KMS-11 (cell line): ENCODE measurements around the gene GTF2F2.
A peak's percentile ranks its signal among the peaks of the same experiment; 100 is the strongest.

Source experiments
- H2AFZ ChIP-seq: fragments of 200-600 bp; sonication (generic); 2 replicates; pipeline ENCODE4 v1.6.1; 2016; ENCODE audit warnings: antibody characterized with exemption, mixed run types, low read depth
- H3K27ac ChIP-seq: fragments of 200-600 bp; sonication (generic); 2 replicates; pipeline ENCODE4 v1.6.1; 2016; ENCODE audit warnings: mild to moderate bottlenecking, mixed run types
- H3K27me3 ChIP-seq: fragments of 200-600 bp; sonication (generic); 2 replicates; pipeline ENCODE4 v1.6.1; 2017; ENCODE audit warnings: mild to moderate bottlenecking, low read depth, mixed run types, moderate library complexity; ENCODE audit not compliant: insufficient read depth
- H3K36me3 ChIP-seq: fragments of 200-600 bp; sonication (generic); 2 replicates; pipeline ENCODE4 v1.6.1; 2017; ENCODE audit warnings: mild to moderate bottlenecking, mixed run types; ENCODE audit not compliant: insufficient read depth
- H3K4me1 ChIP-seq: fragments of 200-600 bp; sonication (generic); 2 replicates; pipeline ENCODE4 v1.6.1; 2016; ENCODE audit warnings: mild to moderate bottlenecking, low read depth, mixed run types; ENCODE audit not compliant: poor library complexity, severe bottlenecking
- H3K4me2 ChIP-seq: fragments of 200-600 bp; sonication (generic); 2 replicates; pipeline ENCODE4 v1.7.0; 2016; ENCODE audit warnings: mild to moderate bottlenecking, mixed run types
- H3K4me3 ChIP-seq: fragments of 200-600 bp; sonication (generic); IDR thresholded peaks from 2 replicates; pipeline ENCODE4 v1.6.1; 2017; ENCODE audit warnings: low read depth, low read length, mixed read lengths; ENCODE audit not compliant: insufficient read depth
- H3K79me2 ChIP-seq: fragments of 200-600 bp; sonication (generic); 2 replicates; pipeline ENCODE4 v1.6.1; 2016; ENCODE audit warnings: low read depth, mixed run types; ENCODE audit not compliant: insufficient read depth
- H3K9ac ChIP-seq: fragments of 200-600 bp; sonication (generic); 2 replicates; pipeline ENCODE4 v1.6.1; 2016; ENCODE audit warnings: mild to moderate bottlenecking, mixed run types
- H4K20me1 ChIP-seq: fragments of 200-600 bp; sonication (generic); 2 replicates; pipeline ENCODE4 v1.6.1; 2016; ENCODE audit warnings: mild to moderate bottlenecking, mixed run types; ENCODE audit not compliant: insufficient read depth
- CTCF ChIP-seq: fragments of 200-600 bp; sonication (generic); conservative IDR thresholded peaks from 2 replicates; pipeline ENCODE4 v1.6.1; 2017; ENCODE audit warnings: low read depth, mild to moderate bottlenecking, antibody characterized with exemption, low read length, moderate library complexity, mixed read lengths

Gene GTF2F2

GRCh38 chr13:45119991-45120864, at the start of gene GTF2F2:
Gene GTF2F2 (plus strand): TSS chr13:45120510. CDS start chr13:45120656, 146 bp downstream.
- no peak within 1 kb of the TSS for H3K4me3 ChIP-seq
- H3K36me3 ChIP-seq = no peaks in the 10 kb centered on the region
- peak within 1 kb of the TSS; percentile 83 for H3K27ac ChIP-seq
- TF ChIP-seq CTCF = no peak
- H3K9ac ChIP-seq = peak within 1 kb of the TSS; percentile 80
- peak within 1 kb of the TSS; percentile 65 for H2AFZ ChIP-seq
- peaks cover 48% of the 10 kb centered on the region for H3K79me2 ChIP-seq
- no peaks in the 10 kb centered on the region for H4K20me1 ChIP-seq
- H3K4me2 ChIP-seq = peak within 1 kb of the TSS; percentile 79
- H3K27me3 ChIP-seq = no peaks in the 10 kb centered on the region
- peaks cover 17% of the 10 kb centered on the region for H3K4me1 ChIP-seq

DNA sequence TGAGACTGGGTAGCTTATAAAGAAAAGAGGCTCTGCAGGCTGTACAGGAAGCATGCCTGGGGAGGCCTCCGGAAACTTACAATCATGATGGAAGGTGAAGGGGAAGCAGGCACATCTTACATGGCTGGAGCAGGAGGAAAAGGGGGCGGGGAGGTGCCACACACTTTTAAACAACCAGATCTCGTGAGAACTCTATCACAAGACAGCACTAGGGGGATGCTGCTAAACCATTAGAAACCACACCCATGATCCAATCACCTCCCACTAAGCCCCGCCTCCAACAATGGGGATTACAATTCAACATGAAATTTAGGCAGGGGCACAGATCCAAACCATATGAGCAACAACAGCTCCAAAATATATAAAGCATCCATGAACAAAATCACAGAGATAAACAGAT, 46.5 kb upstream of the GTF2F2 start:
- Histone ChIP-seq H2AFZ (no peak overlapping the region), H3K27me3 (no peaks in the 10 kb centered on the region), H3K27ac (no peak overlapping the region), H3K4me1 (no peaks in the 10 kb centered on the region), H4K20me1 (no peaks in the 10 kb centered on the region), H3K9ac (no peak overlapping the region), H3K4me3 (no peak overlapping the region), H3K36me3 (no peaks in the 10 kb centered on the region), H3K79me2 (no peaks in the 10 kb centered on the region), H3K4me2 (no peak overlapping the region)
- no peak for TF ChIP-seq CTCF

- Histone ChIP-seq H2AFZ (no peak overlapping the region), H3K4me2 (no peak overlapping the region)
Measured at GRCh38 chr13:45074721-45075120, 45.6 kb upstream of the GTF2F2 start.

GRCh38 chr13:45078003-45078402, 42.3 kb upstream of the GTF2F2 start:
- no peak overlapping the region for H3K9ac ChIP-seq
- no peak overlapping the region for H3K4me3 ChIP-seq
- H3K4me1 ChIP-seq = no peaks in the 10 kb centered on the region
- no peaks in the 10 kb centered on the region for H3K36me3 ChIP-seq
- no peak for TF ChIP-seq CTCF
- no peaks in the 10 kb centered on the region for H3K27me3 ChIP-seq
- H3K4me2 ChIP-seq = no peak overlapping the region
- H2AFZ ChIP-seq = no peak overlapping the region
- no peaks in the 10 kb centered on the region for H3K79me2 ChIP-seq
- no peaks in the 10 kb centered on the region for H4K20me1 ChIP-seq
- no peak overlapping the region for H3K27ac ChIP-seq

More at GRCh38 chr13:45074721-45075120, 45.6 kb upstream of the GTF2F2 start:
- Histone ChIP-seq H3K36me3 (no peaks in the 10 kb centered on the region), H3K27ac (no peak overlapping the region), H4K20me1 (no peaks in the 10 kb centered on the region), H3K4me1 (no peaks in the 10 kb centered on the region), H3K9ac (no peak overlapping the region), H3K27me3 (no peaks in the 10 kb centered on the region), H3K79me2 (no peaks in the 10 kb centered on the region), H3K4me3 (no peak overlapping the region)
- TF ChIP-seq CTCF = no peak
